Measurements from ENCODE around the gene SLIT3.

The SLIT3 gene

DNA sequence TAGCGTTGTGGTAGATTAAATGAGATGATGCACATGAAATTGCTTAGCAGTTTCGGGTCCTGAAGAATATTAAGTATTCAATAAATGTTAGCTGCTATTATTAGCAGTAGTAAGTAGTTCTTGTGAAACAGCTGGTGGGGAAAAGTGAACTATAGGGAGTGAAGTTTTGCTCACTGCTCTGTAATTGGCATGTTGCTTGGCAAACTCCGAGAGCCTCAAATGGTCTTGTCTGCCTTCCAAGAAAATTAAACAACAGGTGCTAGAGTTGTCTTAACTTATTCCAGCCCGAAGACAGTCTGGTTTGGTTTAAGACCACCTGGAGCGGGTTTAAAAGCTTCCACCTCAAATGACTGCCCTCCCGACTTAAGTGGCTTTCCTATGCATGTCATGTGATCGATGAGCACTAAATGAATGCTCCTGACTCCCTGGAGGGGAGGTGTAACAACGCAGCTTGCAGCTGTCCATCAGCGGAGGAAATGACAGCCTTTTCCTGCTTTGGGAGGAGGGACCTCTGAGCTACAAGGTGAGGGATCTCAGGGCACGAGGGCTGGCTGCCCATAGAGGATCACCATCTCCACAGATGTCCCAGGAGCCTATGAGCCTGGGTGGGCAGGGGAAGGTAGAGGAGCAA is 518.9 kb downstream of the SLIT3 start:
- DNase-seq = no peak

GRCh38 chr5:168780888-168781287 is 520.1 kb downstream of the SLIT3 start:
- DNase-seq = no peak

GRCh38 chr5:168779333-168779732 is 521.6 kb downstream of the SLIT3 start:
- no peak for DNase-seq

DNA sequence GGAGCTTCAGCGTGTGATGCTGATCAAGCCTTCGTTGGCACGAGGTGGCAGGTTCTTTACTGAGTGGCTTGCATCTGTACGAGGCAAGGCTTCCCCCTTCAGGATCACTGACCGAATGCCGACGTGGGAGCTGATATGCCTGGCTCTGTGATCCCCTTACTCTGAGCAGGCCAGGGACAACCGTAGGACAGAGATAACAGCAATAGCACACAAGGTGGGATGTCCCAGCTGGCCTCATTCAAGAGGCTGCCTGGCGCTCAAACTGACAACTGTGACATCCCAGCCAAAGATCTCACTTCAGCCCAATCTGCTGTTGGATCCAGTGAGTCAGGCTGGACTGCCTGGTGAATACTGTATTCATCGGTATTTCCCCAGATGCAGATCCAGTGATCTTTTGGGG is 522.4 kb downstream of the SLIT3 start:
- no peak for DNase-seq

DNA sequence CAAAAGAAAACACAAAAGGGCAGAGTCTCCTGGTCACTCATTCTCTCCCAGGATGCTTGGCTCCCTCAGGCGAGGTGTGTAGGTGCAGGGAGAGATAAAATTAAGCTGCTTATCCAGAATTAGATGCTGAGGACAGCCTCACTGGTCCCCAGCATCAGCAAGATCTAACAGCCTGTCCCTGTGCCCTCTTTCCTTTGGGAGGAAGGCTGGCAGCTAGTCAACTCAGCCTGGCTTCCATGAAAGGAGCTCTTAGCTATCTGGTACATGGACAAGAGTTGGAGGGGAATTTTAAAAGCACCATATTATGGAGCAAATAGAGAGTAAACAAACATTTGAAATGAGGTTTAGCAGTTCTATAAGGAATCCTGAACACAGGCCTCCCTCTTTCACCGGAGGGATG is 523.3 kb downstream of the SLIT3 start:
- no peak for DNase-seq

DNA sequence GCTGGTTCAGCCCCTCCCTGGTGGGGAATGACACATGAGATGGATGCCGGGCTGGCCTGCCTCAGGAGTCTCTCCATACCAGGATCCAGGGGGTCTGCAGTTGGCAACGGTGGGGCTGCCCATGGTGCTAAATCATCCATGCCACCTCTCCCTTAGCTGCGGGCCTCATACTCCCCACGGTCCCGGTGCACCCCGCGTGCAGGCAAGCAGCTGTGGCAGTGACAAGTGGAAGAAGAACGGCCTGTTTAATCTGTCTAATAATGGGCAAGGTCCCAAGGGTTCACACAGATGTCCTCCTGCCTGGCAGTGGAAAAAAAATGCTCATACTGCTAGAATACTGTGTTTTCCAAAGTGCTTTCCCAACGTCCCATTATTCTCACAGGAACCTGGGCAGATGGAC is 524.9 kb downstream of the SLIT3 start:
- DNase-seq = no peak

DNA sequence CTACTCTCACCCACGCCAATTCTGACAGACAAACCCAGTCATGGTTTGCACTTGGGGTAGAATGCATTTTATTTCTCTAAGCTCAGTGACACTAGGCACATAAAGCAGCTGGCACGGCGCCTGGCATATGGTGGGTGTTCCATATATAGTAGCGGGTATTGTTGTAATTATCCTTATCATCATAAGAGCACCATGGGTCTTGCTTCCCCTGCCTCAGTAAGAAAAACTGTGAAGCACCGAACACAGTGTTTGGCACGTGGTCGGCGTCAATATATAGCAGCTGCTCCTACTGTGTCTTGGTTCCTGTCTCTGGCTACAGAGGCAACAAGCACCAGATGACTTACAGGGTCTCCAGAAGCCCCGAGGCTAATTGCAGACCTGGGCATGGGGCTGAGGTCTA is 527.7 kb downstream of the SLIT3 start:
- no peak for DNase-seq

GRCh38 chr5:168772316-168772961 is 528.5 kb downstream of the SLIT3 start:
- DNase-seq = no peak

DNA sequence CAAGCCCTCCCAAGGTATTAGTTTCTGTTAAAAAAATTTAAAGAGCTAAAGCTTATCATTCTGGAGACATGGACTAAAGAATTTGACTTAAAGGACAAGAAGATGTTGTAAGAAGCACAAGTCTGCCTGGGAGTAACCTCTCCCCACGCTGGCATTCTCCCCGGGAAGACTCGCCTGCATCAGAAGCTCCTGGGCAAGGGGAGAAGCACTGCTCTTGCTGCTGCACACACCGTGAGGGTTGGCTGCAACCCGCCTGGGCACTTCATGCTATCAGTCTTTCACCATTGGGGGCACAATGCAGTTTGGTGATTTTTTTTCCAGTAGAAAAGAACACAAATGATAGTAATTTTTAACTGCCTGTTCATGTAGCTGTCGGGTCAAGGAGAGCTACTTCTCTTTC is 529.3 kb downstream of the SLIT3 start:
- DNase-seq = no peak

- DNase-seq = no peak
Measured at GRCh38 chr5:168770996-168771395, 529.9 kb downstream of the SLIT3 start.

- DNase-seq = peak; percentile 76
Measured at GRCh38 chr5:168770036-168770498, 530.9 kb downstream of the SLIT3 start.

GRCh38 chr5:168768172-168768571 is 532.8 kb downstream of the SLIT3 start:
- no peak for DNase-seq

GRCh38 chr5:168766426-168766700 is 534.6 kb downstream of the SLIT3 start:
- no peak for DNase-seq

GRCh38 chr5:168765551-168766425 is 535.2 kb downstream of the SLIT3 start:
- DNase-seq = no peak

- DNase-seq = no peak
Measured at GRCh38 chr5:168765086-168765550, 535.8 kb downstream of the SLIT3 start.

- no peak for DNase-seq
Measured at GRCh38 chr5:168756453-168757391, 544.2 kb downstream of the SLIT3 start.

GRCh38 chr5:168755548-168756093 is 545.3 kb downstream of the SLIT3 start:
- DNase-seq = no peak

- DNase-seq = no peak
Measured at GRCh38 chr5:168753691-168754254, 547.2 kb downstream of the SLIT3 start.

DNA sequence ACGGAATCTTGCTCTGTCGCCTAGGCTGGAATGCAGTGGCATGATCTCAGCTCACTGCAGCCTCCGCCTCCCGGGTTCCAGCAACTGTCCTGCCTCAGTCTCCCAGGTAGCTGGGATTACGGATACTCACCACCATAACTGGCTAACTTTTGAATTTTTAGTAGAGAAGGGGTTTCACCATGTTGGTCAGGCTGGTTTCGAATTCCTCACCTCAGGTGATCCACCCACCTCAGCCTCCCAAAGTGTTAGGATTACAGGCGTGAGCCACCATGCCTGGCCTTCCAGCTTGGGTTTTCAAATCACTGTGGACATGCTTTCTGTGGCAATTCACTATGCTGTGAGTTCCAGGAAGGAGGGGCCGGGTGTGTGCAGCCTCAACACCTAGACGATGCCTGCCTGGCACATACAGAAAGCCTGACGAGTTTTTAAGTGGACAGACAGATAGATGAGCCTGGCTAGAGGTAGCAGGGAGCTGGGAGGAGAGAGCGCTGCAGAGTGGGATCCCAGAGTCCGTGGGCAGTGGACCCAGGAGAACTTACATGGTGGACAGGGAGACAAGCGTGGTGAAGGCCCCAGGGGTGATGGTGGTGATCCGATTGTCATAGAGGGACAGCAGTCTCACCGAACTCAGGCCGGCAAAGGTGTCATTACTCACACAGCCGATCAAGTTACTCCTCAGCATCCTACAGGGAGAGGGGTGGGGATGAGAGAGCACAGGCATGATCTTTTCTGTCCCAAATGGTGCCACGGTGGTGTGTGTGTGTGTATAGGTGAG is 548.3 kb downstream of the SLIT3 start:
- no peak for DNase-seq

DNA sequence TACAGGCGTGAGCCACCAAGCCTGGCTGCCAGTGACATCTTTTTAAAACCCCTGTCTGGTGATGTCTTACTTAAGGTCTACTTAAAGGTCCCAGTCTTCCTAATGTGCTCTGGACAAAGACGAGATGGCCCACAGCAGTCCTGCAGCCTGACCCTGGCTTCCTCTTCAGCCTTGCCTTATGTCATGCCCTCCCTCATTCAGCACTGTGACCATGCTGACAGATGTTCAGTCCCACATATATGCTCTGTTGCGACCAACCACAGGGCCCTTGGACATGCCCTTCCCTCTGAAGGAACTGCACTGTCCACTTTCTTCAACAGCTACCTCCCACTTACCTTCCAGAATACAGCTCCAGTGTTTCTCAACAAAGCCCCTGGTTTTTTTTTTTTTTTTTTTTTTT is 548.9 kb downstream of the SLIT3 start:
- DNase-seq = no peak

DNA sequence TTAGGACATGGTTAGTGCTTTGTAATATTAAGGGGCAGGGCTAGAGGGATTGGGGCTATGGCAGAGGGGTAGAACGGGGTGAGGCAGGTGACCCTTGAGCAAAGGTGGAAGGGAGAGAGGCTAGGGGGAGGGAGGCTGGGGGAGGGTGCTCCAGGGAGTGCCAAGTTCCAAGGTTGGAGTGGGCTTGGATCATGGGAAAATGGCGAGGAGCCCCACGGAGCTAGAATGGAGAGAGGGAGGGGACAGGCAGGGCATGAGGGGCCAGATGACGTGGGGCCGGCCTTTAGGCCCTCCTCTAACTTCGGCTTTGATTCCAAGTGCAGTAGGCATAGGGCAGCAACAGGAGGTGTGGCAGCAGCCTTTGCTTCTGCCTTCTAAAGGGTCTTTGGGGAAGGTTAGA is 550.0 kb downstream of the SLIT3 start:
- DNase-seq = no peak

All from OCI-M1 (cell line).